ENCODE measurements around the gene ACOT9. TPM values are rescaled to one million over a fixed set of nuclear protein-coding genes. Genes with fewer than 3 reads are reported as not detected.
"Not testable (repeated sequence)": the region's sequence is repeated elsewhere in the genome, so short reads cannot be mapped to it uniquely, and the experiment has no call there.

The ACOT9 gene
- total and polyA plus RNA-seq, 5 experiments from 2014 or later, result 5.9 to 14.8 (median 13.0) TPM

DNA sequence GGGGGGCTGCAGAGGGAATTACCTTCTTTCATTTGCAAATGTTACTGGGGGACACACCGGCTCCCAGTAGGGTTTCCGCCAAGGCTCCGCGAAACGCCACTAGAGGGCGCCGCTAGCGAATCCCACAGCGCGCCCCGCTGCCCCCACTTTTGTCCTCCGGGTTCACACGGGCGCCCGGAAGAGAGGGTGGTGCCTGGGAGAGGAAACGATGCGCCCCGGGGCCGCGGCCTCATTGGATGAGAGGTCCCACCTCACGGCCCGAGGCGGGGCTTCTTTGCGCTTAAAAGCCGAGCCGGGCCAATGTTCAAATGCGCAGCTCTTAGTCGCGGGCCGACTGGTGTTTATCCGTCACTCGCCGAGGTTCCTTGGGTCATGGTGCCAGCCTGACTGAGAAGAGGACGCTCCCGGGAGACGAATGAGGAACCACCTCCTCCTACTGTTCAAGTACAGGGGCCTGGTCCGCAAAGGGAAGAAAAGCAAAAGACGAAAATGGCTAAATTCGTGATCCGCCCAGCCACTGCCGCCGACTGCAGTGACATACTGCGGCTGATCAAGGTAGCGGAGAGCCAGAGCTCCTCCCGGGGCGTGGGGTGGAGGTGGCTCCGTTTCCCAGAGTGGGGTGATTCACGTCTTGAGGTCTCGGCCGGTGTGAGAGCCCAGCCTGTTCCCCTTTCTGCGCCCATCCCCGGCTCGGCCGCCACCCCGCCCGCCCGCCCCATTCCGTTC lies 40.0 kb upstream of the ACOT9 start, which contains the start of gene SAT1:
Gene SAT1 (plus strand): TSS at position 311 of the 726 bp plus-strand sequence. CDS start 179 bp downstream, at position 490.
- Mint-ChIP-seq H3K27me3 (no peaks in the 10 kb centered on the region), H3K27ac (peak within 1 kb of the TSS; percentile 94 to 99 (median 98)), H3K9me3 (peaks cover 0 to 7% (median 0%) of the 10 kb centered on the region in 9 donors), H3K4me3 (peak within 1 kb of the TSS; percentile 90 to 98 (median 95)), H3K4me1 (peaks cover 13 to 45% (median 29%) of the 10 kb centered on the region in 4 donors), H3K36me3 (peaks cover 12 to 33% (median 14%) of the 10 kb centered on the region in 3 donors)
- DNase-seq, result peak; percentile 83 to 97 (median 92)
- POLR2A ChIA-PET, result interaction anchor here (1.0 to 3.4 kb wide), 9 partner anchors 10 to 272 kb away, joined by 3 to 27 read pairs (median 8); partner anchors contain the start of genes ACOT9, APOO, CXorf58 and EIF2S3
- peak; percentile 90 to 93 for ATAC-seq

DNA sequence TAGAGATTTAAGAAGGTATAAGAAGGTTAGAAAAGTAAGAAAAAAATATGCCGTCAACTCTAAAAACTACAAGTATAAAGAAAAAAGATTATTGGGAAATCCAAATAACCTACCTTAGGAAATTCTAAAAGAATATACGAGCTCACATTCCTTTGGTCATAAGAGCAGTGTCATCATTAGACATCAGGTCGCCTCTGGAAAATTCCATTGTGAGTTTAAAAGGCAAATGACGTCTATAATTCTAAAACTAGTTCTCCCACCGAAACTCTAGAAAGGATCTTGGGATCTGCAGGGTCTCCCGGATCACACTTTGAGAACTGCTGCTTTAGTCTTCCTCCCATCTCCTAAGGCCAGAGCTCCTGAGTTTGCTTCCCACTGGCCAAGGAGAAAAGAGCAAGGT lies 39.4 kb upstream of the ACOT9 start:
- DNase-seq (no peak), ATAC-seq (no peak)
- Mint-ChIP-seq H3K9me3 (peaks cover 0 to 7% (median 0%) of the 10 kb centered on the region in 9 donors), H3K36me3 (peaks cover 12 to 33% (median 14%) of the 10 kb centered on the region in 3 donors), H3K27me3 (no peaks in the 10 kb centered on the region), H3K4me1 (peaks cover 13 to 45% (median 29%) of the 10 kb centered on the region in 4 donors), H3K27ac (peak overlapping the region; percentile 83 to 99 (median 98)), H3K4me3 (peak overlapping the region; percentile 90 to 98 (median 95))
- POLR2A ChIA-PET, result interaction anchor here (1.0 to 3.4 kb wide), 9 partner anchors 9 to 272 kb away, joined by 3 to 27 read pairs (median 8); partner anchors contain the start of genes ACOT9, APOO, CXorf58 and EIF2S3

DNA sequence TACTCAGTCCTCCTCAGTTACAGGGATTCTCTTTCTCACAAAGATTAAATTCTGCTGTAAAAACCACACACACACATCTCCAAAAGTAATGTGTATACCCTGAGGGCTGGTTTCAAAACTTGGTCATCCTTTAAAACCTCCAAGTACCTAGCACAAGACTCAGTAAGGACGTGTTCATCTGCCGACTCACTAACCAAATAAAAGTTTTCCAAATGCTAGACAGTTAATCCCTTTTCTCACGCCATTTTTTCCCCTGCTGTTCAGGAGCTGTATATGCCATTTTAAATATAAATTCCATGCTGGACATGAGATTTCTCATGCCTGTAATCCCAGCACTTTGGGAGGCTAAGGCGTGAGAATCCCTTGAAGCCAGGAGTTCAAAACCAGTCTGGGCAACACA lies 35.9 kb upstream of the ACOT9 start:
- peak overlapping the region in 1 of 10 donors; percentile 19 for H3K27ac Mint-ChIP-seq
- no peak for ATAC-seq
- peaks cover under 1 to 5% (median 4%) of the 10 kb centered on the region in 3 donors for H3K36me3 Mint-ChIP-seq
- peaks cover 9 to 28% (median 15%) of the 10 kb centered on the region in 4 donors for H3K4me1 Mint-ChIP-seq
- no peaks in the 10 kb centered on the region for H3K27me3 Mint-ChIP-seq
- H3K9me3 Mint-ChIP-seq, result peaks cover 0 to 1% (median 0%) of the 10 kb centered on the region in 9 donors
- H3K4me3 Mint-ChIP-seq, result no peak overlapping the region
- DNase-seq, result no peak
- POLR2A ChIA-PET, result no interaction called here

DNA sequence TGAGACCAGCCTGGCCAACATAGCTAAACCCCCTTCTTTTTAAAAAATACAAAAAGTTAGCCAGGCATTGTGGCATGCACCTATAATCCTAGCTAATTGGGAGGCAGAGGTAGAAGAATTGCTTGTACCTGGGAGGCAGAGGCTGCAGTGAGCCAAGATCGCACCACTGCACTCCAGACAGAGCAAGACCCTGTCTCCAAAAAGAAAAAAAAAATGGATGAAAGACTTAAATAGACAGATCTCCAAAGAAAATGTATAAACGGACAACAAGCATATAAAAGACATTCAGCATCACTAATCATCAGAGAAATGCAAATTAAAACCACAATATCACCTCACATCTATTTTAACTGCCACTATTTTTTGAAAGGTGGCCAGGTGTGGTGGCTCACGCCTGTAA lies 33.3 kb upstream of the ACOT9 start:
- no peaks in the 10 kb centered on the region for H3K27me3 Mint-ChIP-seq
- ATAC-seq, result no peak
- POLR2A ChIA-PET, result interaction anchor here (0.8 kb wide), 1 partner anchor 278 kb away, joined by 7 read pairs; the partner anchor contains the start of gene EIF2S3
- H3K4me1 Mint-ChIP-seq, result peaks cover 0 to 21% (median 10%) of the 10 kb centered on the region in 4 donors
- H3K36me3 Mint-ChIP-seq, result no peaks in the 10 kb centered on the region
- H3K4me3 Mint-ChIP-seq, result no peak overlapping the region
- no peaks in the 10 kb centered on the region for H3K9me3 Mint-ChIP-seq
- no peak overlapping the region for H3K27ac Mint-ChIP-seq
- DNase-seq, result no peak

DNA sequence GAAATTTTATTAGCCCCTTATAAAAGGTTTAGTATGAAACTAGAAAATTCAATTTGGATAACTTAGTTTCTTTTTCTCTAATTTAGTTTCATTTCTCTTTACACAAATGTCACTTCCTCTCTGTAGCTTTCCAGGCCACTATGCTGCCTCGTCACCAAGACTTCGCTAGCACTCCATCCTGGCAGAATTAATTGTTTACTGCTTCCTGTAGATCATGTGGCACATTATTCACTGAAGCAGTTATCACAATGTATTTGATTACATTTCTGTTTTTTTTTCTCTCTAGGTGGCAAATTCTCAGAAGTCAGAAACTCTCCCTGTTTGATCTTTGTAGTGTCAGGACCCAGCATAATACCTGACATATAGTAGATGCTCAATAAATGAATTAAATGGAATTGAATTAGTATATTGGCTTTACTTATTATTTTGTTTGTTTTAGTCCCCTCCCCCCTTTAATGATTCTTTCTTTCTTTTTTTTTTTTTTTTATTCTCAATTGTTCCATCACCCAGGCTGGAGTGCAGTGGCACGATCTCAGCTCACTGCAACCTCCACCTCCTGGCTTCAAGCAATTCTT lies 30.6 kb upstream of the ACOT9 start:
- POLR2A ChIA-PET, result interaction anchor here (0.5 to 2.6 kb wide), 4 partner anchors 9 to 376 kb away, joined by 3 to 20 read pairs (median 7); partner anchors contain the start of genes ACOT9, SAT1 and ZFX
- Mint-ChIP-seq H3K4me3 (peak overlapping the region; percentile 39 to 81 (median 68)), H3K36me3 (no peaks in the 10 kb centered on the region)

DNA sequence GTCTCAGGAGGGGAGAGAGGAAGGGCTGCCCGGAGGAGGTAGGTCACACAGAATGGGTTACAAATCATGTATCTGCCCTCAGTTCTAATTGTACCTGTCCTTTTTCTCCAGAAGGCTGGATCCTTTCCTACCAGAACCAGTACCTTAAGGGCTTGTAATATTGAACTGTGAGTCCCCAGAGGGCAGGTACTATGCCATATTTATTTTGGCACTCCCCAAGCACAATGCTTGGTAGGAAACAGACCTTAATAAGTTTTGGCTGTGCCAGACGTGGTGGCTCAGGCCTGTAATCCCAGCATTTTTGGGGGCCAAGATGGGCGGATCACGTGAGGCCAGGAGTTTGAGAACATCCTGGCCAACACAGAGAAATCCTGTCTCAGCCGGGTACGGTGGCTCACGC lies 28.0 kb upstream of the ACOT9 start:
- not testable (repeated sequence) for H3K4me3 Mint-ChIP-seq, H3K9me3 Mint-ChIP-seq, ATAC-seq, H3K27me3 Mint-ChIP-seq, H3K36me3 Mint-ChIP-seq, DNase-seq
- POLR2A ChIA-PET, result interaction anchor here (0.7 kb wide), 1 partner anchor 166 kb away, joined by 5 read pairs; no protein-coding TSS in a partner anchor
- H3K27ac Mint-ChIP-seq, result peak overlapping the region in 1 of 10 donors; percentile 48
- H3K4me1 Mint-ChIP-seq, result peaks cover 0 to 17% (median 11%) of the 10 kb centered on the region in 4 donors

More for the DNA sequence above, 30.6 kb upstream of the ACOT9 start:
- Mint-ChIP-seq H3K4me1 (peaks cover 0 to 17% (median 8%) of the 10 kb centered on the region in 4 donors), H3K9me3 (peaks cover 0 to 2% (median 0%) of the 10 kb centered on the region in 9 donors), H3K27ac (peak overlapping the region; percentile 85 to 97 (median 93)), H3K27me3 (no peaks in the 10 kb centered on the region)
- ATAC-seq (peak; percentile 96 to 100), DNase-seq (peak in 9 of 10 donors; percentile 24 to 68 (median 47))

DNA sequence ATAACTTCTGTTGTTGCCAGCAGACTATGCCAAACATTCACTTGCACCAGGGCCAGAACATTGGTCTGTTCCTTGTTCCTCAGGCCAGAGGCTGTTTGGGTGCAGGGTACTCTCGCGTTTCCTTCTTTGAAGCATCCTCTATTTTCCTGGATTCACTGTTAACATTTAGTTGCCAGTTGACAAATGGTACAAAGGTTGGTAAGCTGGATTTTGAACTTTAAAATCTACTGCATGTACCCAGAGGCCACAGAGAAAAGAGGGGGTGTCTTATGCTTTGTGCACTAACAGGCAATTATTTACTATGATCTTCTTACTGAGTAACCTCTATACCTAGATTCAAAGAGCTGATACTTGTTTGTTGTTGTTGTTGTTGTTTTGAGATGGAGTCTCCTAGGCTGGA lies 27.1 kb upstream of the ACOT9 start:
- Mint-ChIP-seq H3K36me3 (no peaks in the 10 kb centered on the region), H3K27me3 (no peaks in the 10 kb centered on the region), H3K4me1 (peaks cover 0 to 20% (median 11%) of the 10 kb centered on the region in 4 donors), H3K4me3 (no peak overlapping the region), H3K27ac (peak overlapping the region in 1 of 10 donors; percentile 63), H3K9me3 (peaks cover 0 to 2% (median 0%) of the 10 kb centered on the region in 9 donors)
- no peak for ATAC-seq
- POLR2A ChIA-PET, result no interaction called here
- no peak for DNase-seq

DNA sequence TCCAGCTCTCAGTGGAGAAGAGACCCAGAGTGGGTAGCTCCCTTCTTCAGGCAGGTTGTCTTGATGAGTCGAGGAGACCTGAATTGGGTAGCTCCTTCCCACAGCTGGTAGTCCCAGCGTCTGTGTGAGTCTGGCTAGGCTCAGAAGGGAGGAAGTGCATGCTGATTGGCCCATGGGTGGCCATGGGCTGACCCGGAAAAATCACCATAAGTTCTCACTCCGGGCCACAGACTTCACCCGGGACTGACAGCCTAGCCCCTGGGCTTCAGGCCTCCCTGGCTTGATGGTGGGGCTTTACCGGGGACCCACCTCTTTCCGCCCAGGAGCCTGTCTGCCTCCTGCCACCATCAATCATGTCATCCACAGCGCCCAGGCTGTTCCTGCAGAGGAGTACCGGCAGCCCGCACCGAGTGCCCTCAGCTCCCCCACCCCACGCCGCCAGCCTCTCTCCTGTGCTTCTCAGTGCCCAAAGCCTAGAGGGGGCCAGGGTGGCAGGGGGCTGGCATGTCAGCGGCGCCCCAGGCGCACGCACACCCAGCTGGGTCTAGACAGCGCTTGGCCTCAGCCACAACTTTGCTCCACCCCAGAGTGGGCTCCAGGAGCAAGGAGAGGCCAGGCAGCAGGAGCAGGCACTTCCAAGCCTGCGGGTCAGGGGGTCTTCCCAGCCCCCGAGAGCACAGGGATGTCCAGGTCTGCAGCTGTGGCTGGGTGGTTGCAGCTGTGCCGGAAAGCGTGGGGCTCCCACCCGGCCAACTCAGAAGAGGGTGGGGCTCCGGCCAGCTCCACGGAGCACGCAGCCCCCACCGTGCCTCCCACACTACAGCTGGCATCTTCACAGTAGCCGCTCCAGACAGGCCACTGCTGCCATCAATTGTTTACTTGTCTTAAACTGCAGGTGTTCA lies 23.8 kb upstream of the ACOT9 start:
- H3K27ac Mint-ChIP-seq, result peak overlapping the region in 7 of 10 donors; percentile 15 to 86 (median 65)
- peaks cover 0 to 6% (median 1%) of the 10 kb centered on the region in 4 donors for H3K4me1 Mint-ChIP-seq
- POLR2A ChIA-PET, result interaction anchor here (0.9 kb wide), 2 partner anchors 16 to 24 kb away, joined by 3 read pairs; partner anchors contain the start of genes ACOT9 and SAT1
- DNase-seq, result no peak
- no peaks in the 10 kb centered on the region for H3K27me3 Mint-ChIP-seq
- peak overlapping the region in 8 of 10 donors; percentile 33 to 87 (median 60) for H3K4me3 Mint-ChIP-seq
- peak; percentile 62 to 88 for ATAC-seq
- H3K36me3 Mint-ChIP-seq, result no peaks in the 10 kb centered on the region
- H3K9me3 Mint-ChIP-seq, result peaks cover 0 to 2% (median 0%) of the 10 kb centered on the region in 9 donors

DNA sequence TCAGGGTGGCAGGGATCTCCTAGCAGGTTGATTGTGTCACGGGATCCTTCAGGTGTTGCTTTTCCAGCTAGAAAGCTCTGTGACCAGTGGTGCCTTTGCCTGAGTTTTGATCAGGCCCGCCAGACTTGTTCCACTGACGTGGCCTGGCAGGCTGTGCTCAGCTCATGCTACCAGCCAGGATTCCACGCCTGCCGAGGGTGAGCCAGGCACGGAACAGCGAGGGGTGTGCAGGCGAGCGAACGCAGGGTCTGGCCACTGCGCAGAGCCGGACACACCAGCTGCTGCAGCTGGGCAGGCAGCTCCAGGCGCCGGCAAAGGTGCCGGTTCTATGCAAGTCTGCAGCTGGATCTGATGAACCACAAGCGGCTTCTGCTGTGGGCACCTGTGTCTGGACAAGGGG lies 22.8 kb upstream of the ACOT9 start:
- Mint-ChIP-seq H3K27me3 (no peaks in the 10 kb centered on the region), H3K4me1 (peaks cover 0 to 6% (median 1%) of the 10 kb centered on the region in 4 donors), H3K36me3 (no peaks in the 10 kb centered on the region), H3K27ac (no peak overlapping the region), H3K4me3 (peak overlapping the region in 1 of 10 donors; percentile 79), H3K9me3 (peaks cover 0 to 2% (median 0%) of the 10 kb centered on the region in 9 donors)
- DNase-seq (no peak), ATAC-seq (no peak)
- POLR2A ChIA-PET, result no interaction called here

DNA sequence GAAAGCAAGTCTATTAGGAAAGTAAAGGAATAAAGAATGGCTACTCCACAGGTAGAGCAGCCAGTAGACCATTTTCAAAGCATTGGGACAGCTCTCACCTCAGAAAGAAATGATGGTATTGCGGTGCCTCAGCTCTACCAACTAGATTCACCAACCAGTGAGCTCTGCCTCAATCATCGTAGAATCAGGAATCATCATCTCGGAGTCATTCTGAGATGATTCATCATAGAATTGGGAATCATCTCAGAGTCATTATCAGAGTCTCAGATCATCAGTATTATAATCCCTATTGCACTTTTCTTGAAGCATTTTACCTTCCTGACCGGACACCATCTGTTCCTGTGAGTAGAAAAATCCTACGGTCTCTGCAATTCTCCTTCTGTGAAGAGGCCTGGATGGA lies 22.4 kb upstream of the ACOT9 start:
- Mint-ChIP-seq H3K27me3 (no peaks in the 10 kb centered on the region), H3K4me1 (peaks cover 0 to 6% (median 1%) of the 10 kb centered on the region in 4 donors), H3K36me3 (no peaks in the 10 kb centered on the region), H3K4me3 (no peak overlapping the region), H3K9me3 (peaks cover 0 to 2% (median 0%) of the 10 kb centered on the region in 9 donors), H3K27ac (no peak overlapping the region)
- POLR2A ChIA-PET, result no interaction called here
- ATAC-seq, result no peak
- DNase-seq, result no peak

DNA sequence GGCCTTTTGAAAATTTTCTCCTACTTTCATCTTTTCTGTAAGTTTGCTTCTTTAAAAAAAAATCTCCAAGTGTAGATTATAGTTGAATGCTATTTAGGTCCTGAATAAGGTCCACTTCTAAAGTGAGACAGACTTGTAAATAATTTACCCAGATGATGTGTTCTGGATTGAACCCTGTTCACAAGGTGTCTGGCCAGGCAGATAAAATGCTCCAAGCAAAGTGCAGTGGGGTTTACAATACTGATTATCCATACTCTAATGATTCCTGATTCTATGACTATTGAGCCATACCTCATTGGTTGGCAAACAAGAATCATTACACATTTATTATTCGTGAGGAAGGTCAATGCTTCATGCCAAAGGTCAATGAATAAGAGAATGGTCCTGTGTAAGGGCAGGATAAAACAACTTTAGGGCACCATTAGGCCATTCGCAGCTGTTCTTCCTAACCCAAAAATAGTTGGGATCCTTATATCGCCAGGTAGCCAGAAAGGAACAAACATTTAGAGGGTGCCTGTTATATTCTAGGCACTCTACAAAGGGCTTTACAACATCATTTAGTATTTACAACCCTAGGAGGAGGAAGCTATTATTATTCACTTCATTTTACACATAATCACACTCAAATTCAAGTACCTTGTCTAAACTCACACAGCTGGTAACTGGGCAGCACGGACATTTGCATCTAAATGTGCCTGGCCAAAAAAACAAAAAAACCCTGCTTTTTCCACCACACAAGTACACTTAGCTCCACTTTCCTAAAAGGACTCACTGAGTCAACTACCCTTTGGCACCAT lies 21.3 kb upstream of the ACOT9 start:
- POLR2A ChIA-PET, result no interaction called here
- Mint-ChIP-seq H3K4me3 (no peak overlapping the region), H3K9me3 (no peaks in the 10 kb centered on the region), H3K27me3 (no peaks in the 10 kb centered on the region), H3K36me3 (no peaks in the 10 kb centered on the region), H3K4me1 (peaks cover 0 to 6% (median 1%) of the 10 kb centered on the region in 4 donors), H3K27ac (no peak overlapping the region)
- ATAC-seq (no peak), DNase-seq (no peak)
